ENCODE measurements around the gene PROB1.

GRCh38 chr5:139435676-139436075 is 40.8 kb upstream of the PROB1 start:
- TF ChIP-seq CTCF (optimal IDR thresholded peaks at IDR 0.05 in 1 of 3, IDR thresholded peaks at IDR 0.05 in 1 of 3, conservative IDR thresholded peaks at IDR 0.05 in 1 of 3; ENCODE audit: extremely low read depth in 1 of 3, insufficient read depth in 2 of 3, low read length in 3 of 3) (no peak), EZH2 (IDR thresholded peaks at IDR 0.05; ENCODE audit: low read length) (no peak)
